GM19035 (cell line): ENCODE results near the gene EGFR.

Source experiments
- ATAC-seq: cut with Tn5 transposase; IDR thresholded peaks from one replicate; pipeline ENCODE4 v1.9.1; 2021; ENCODE audit not compliant: unreplicated experiment

Gene EGFR

GRCh38 chr7:55060636-55061022 lies 41.8 kb downstream of the EGFR start:
- ATAC-seq, result no peak

- ATAC-seq, result no peak
Measured at GRCh38 chr7:55061726-55062499, 43.1 kb downstream of the EGFR start.

GRCh38 chr7:55063061-55063460 lies 44.2 kb downstream of the EGFR start:
- ATAC-seq, result no peak

GRCh38 chr7:55063633-55064032 lies 44.8 kb downstream of the EGFR start:
- no peak for ATAC-seq

- peak; percentile 49 for ATAC-seq
Measured at GRCh38 chr7:55065079-55065478, 46.3 kb downstream of the EGFR start.

- peak; percentile 39 for ATAC-seq
Measured at GRCh38 chr7:55065511-55066229, 46.9 kb downstream of the EGFR start.

- no peak for ATAC-seq
Measured at GRCh38 chr7:55066524-55066923, 47.7 kb downstream of the EGFR start.

GRCh38 chr7:55066938-55067337 lies 48.1 kb downstream of the EGFR start:
- ATAC-seq, result no peak

- no peak for ATAC-seq
Measured at GRCh38 chr7:55067748-55068147, 48.9 kb downstream of the EGFR start.

- no peak for ATAC-seq
Measured at GRCh38 chr7:55069271-55069792, 50.5 kb downstream of the EGFR start.

GRCh38 chr7:55070271-55070743 lies 51.5 kb downstream of the EGFR start:
- no peak for ATAC-seq

GRCh38 chr7:55070854-55071253 lies 52.0 kb downstream of the EGFR start:
- no peak for ATAC-seq

- ATAC-seq, result no peak
Measured at GRCh38 chr7:55071411-55072175, 52.8 kb downstream of the EGFR start.

GRCh38 chr7:55072251-55072650 lies 53.4 kb downstream of the EGFR start:
- ATAC-seq, result no peak

- peak; percentile 50 for ATAC-seq
Measured at GRCh38 chr7:55073051-55073511, 54.3 kb downstream of the EGFR start.

GRCh38 chr7:55073976-55074528 lies 55.2 kb downstream of the EGFR start:
- ATAC-seq, result peak; percentile 91

GRCh38 chr7:55075464-55076021 lies 56.7 kb downstream of the EGFR start:
- no peak for ATAC-seq

GRCh38 chr7:55077561-55078410 lies 59.0 kb downstream of the EGFR start:
- ATAC-seq, result no peak

GRCh38 chr7:55078465-55079372 lies 59.9 kb downstream of the EGFR start:
- no peak for ATAC-seq
